Measurements from ENCODE around the gene DRAM2.

Gene DRAM2

GRCh38 chr1:111164151-111164550, 24.3 kb upstream of the DRAM2 start:
- Histone ChIP-seq H3K4me2 (ENCODE audit: low read length) (no peak overlapping the region), H3K4me1 (no peaks in the 10 kb centered on the region), H3K36me3 (ENCODE audit: control insufficient read depth, insufficient read depth, low read length) (no peaks in the 10 kb centered on the region), H3K9ac (no peak overlapping the region), H3K27me3 (ENCODE audit: control insufficient read depth, insufficient read depth, low read length) (no peaks in the 10 kb centered on the region), H2AFZ (no peak overlapping the region), H3K79me2 (no peaks in the 10 kb centered on the region), H3K27ac (no peak overlapping the region), H3K9me3 (ENCODE audit: control insufficient read depth, low read length) (no peaks in the 10 kb centered on the region), H3K4me3 (ENCODE audit: low read depth, low read length) (no peak overlapping the region)
- TF ChIP-seq, protein P1, sequence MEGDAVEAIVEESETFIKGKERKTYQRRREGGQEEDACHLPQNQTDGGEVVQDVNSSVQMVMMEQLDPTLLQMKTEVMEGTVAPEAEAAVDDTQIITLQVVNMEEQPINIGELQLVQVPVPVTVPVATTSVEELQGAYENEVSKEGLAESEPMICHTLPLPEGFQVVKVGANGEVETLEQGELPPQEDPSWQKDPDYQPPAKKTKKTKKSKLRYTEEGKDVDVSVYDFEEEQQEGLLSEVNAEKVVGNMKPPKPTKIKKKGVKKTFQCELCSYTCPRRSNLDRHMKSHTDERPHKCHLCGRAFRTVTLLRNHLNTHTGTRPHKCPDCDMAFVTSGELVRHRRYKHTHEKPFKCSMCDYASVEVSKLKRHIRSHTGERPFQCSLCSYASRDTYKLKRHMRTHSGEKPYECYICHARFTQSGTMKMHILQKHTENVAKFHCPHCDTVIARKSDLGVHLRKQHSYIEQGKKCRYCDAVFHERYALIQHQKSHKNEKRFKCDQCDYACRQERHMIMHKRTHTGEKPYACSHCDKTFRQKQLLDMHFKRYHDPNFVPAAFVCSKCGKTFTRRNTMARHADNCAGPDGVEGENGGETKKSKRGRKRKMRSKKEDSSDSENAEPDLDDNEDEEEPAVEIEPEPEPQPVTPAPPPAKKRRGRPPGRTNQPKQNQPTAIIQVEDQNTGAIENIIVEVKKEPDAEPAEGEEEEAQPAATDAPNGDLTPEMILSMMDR (IDR thresholded peaks at IDR 0.05): no peak

DNA sequence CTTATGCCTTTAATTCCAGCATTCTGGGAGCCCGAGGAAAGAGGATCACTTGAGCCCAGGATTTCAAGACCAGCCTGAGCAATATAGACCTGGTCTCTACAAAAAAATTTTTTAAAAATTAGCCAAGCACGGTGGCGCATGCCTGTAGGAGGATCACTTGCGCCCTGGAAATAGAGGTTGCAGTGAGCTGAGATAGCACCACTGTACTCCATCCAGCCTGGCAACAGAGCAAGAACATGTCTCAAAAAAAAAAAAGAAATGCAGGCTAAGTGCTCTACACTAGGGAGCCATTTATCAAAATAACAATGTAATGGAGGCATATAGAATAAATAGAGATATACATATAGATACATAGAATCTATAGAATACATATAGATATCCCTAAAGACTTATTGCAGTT, 23.5 kb upstream of the DRAM2 start:
- Histone ChIP-seq H3K27ac (no peak overlapping the region), H3K4me3 (ENCODE audit: low read depth, low read length) (no peak overlapping the region), H2AFZ (no peak overlapping the region), H3K36me3 (ENCODE audit: control insufficient read depth, insufficient read depth, low read length) (no peaks in the 10 kb centered on the region), H3K27me3 (ENCODE audit: control insufficient read depth, insufficient read depth, low read length) (no peaks in the 10 kb centered on the region), H3K4me1 (no peaks in the 10 kb centered on the region), H3K9me3 (ENCODE audit: control insufficient read depth, low read length) (no peaks in the 10 kb centered on the region), H3K4me2 (ENCODE audit: low read length) (no peak overlapping the region), H3K79me2 (no peaks in the 10 kb centered on the region), H3K9ac (no peak overlapping the region)
- TF ChIP-seq, protein P1 (IDR thresholded peaks at IDR 0.05): no peak

DNA sequence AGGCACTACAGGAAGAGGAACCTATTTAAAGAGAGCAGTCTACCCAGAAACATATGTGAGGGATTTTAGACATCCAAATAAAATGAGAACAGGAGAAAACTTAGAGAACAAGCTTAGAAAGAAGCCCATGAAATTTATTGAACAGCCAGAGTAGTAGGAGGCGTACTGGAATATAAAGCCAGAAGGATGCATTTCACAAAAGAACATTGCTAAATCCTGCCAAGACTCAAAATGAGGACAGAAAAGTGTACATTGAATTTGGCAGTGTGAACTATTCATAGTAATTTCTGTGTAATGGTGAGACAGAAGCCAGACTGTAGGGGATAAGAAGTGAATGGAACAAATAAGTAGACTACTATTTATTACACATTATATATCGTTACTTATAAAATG, 22.6 kb upstream of the DRAM2 start:
- Histone ChIP-seq H3K4me2 (ENCODE audit: low read length) (no peak overlapping the region), H3K27me3 (ENCODE audit: control insufficient read depth, insufficient read depth, low read length) (no peaks in the 10 kb centered on the region), H3K9ac (no peak overlapping the region), H2AFZ (no peak overlapping the region), H3K27ac (no peak overlapping the region), H3K9me3 (ENCODE audit: control insufficient read depth, low read length) (no peaks in the 10 kb centered on the region), H3K79me2 (no peaks in the 10 kb centered on the region), H3K36me3 (ENCODE audit: control insufficient read depth, insufficient read depth, low read length) (no peaks in the 10 kb centered on the region), H3K4me1 (no peaks in the 10 kb centered on the region), H3K4me3 (ENCODE audit: low read depth, low read length) (no peak overlapping the region)
- TF ChIP-seq, protein P1 (IDR thresholded peaks at IDR 0.05): no peak

GRCh38 chr1:111161843-111162487, 22.1 kb upstream of the DRAM2 start:
- Histone ChIP-seq H3K4me3 (ENCODE audit: low read depth, low read length) (no peak overlapping the region), H3K27me3 (ENCODE audit: control insufficient read depth, insufficient read depth, low read length) (no peaks in the 10 kb centered on the region), H2AFZ (no peak overlapping the region), H3K9me3 (ENCODE audit: control insufficient read depth, low read length) (no peaks in the 10 kb centered on the region), H3K4me1 (no peaks in the 10 kb centered on the region), H3K4me2 (ENCODE audit: low read length) (no peak overlapping the region), H3K79me2 (no peaks in the 10 kb centered on the region), H3K27ac (no peak overlapping the region), H3K9ac (no peak overlapping the region), H3K36me3 (ENCODE audit: control insufficient read depth, insufficient read depth, low read length) (no peaks in the 10 kb centered on the region)
- TF ChIP-seq, protein P1 (IDR thresholded peaks at IDR 0.05): no peak

- no peaks in the 10 kb centered on the region for H3K9me3 ChIP-seq (ENCODE audit: control insufficient read depth, low read length)
- H3K79me2 ChIP-seq: peaks cover 2% of the 10 kb centered on the region
- H3K27ac ChIP-seq: no peak overlapping the region
- no peak overlapping the region for H3K9ac ChIP-seq
- TF ChIP-seq, protein P1 (IDR thresholded peaks at IDR 0.05): no peak
- H3K4me1 ChIP-seq: no peaks in the 10 kb centered on the region
- no peaks in the 10 kb centered on the region for H3K27me3 ChIP-seq (ENCODE audit: control insufficient read depth, insufficient read depth, low read length)
- H2AFZ ChIP-seq: no peak overlapping the region
- H3K36me3 ChIP-seq (ENCODE audit: control insufficient read depth, insufficient read depth, low read length): no peaks in the 10 kb centered on the region
- H3K4me3 ChIP-seq (ENCODE audit: low read depth, low read length): no peak overlapping the region
- no peak overlapping the region for H3K4me2 ChIP-seq (ENCODE audit: low read length)
These were observed 17.5 kb upstream of the DRAM2 start for GRCh38 chr1:111157431-111157830.

Data from parathyroid adenoma (tissue), 2 donors.